ENCODE data around the gene JADE3.
"Not testable (repeated sequence)": the region's sequence is repeated elsewhere in the genome, so short reads cannot be mapped to it uniquely, and the experiment has no call there.

The JADE3 gene

DNA sequence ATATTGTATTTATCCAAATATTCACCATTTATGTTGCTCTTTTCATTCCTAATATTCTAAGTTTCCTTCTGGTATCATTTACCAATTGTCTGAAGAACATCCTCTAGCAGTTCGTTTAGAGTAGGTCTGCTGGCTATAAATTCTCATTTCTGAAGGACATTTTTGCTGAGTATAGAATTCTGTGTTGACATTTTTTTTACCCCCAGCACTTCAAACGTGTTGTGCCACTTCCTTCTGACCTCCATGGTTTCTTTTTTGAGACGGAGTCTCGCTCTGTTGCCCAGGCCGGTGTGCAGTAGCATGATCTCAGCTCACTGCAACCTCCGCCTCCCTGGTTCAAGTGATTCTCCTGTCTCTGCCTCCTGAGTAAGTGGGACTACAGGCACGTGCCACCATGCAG is 26.4 kb downstream of the JADE3 start:
- no peak for DNase-seq

DNA sequence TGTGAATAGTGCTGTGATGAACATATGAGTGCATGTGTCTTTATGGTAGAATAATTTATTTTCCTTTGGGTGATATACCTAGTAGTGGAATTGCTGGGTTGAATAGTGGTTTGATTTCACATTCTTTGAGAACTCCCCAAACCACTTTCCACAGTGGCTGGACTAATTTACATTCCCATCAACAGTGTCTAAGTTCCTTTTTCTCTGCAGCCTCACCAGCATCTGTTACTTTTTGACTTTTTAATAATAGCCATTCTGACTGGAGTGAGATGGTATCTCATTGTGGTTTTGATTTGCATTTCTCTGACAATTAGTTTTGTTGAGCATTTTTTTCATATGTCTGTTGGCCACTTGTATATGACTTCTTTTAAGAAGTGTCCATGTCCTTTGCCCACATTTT is 29.1 kb downstream of the JADE3 start:
- DNase-seq, result no peak

GRCh38 chrX:46953137-46953527 is 40.9 kb downstream of the JADE3 start:
- DNase-seq, result no peak

GRCh38 chrX:46953597-46953996 is 41.4 kb downstream of the JADE3 start:
- no peak for DNase-seq

GRCh38 chrX:46954716-46955115 is 42.5 kb downstream of the JADE3 start:
- DNase-seq, result no peak

DNA sequence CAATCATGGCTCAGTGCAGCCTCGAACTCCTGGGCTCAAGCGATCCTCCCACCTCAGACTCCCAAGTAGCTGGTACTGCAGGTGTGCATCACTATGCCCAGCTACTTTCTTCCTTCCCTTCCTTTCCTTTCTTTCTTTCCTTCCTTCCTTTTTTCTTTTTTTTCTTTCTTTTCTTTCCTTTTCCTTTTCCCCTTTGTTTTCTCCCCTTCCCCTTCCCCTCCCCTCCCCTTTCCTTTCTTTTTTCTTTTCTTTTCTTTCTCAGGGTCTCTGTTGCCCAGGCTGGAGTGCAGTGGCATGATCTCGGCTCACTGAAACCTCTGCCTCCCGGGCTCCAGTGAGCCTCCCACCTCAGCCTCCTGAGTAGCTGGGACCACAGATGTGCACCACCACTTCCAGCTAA is 44.4 kb downstream of the JADE3 start:
- not testable (repeated sequence) for DNase-seq

GRCh38 chrX:46957297-46957696 is 45.1 kb downstream of the JADE3 start:
- DNase-seq, result no peak

GRCh38 chrX:46959101-46959500 is 46.9 kb downstream of the JADE3 start:
- no peak for DNase-seq

- no peak for DNase-seq
These were observed 47.9 kb downstream of the JADE3 start for GRCh38 chrX:46959985-46960700.

DNA sequence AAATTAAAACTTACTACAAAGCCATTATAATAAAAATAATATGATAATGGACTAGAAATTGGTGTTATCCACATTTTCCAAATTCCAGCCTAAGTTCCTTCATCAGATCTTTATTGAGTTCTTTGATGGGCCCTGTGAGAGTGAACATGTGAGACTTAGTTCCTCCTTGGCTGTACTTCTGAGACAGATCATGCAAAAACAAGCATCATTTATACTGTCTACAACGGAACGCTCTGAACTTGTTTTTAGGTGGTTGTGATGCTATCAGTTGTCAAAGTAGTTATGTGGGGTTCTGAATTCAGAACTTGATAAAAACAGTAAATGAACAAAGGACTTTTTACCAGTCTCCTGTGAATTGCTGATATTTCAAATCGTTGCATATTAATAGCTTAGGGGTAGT is 48.9 kb downstream of the JADE3 start:
- DNase-seq, result no peak

DNA sequence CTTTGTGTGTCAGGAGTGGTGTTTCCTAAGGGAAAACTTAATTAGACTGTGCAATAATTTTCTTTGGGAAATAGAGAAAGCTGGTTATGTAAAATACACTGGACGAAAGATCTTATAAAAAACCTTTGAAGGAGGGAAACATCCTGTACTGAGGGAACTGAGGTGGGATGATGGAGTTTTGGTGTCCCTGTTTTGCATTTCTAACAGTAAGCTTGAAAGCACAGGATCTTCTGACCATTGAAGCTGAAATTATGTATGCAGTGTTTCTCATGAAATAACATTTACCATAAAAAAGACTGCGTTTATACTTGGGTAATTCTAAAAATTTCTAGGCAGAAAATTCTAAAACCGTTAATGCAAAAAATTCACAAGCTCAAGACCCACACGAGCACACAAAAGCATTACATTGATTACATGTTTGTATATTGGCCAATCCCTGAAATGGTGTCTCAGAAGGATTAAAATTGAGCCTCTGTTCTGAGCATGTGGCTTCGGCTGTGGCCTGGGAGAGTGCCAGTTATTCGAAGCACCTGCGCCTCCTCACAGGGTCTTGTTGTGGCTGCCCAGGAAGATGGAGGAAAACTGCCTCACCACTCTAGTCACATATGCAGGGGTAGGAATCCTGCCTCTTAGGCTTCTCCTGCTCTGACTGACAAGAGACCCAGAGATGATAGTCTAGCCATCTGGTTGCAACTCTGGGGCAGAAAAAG is 49.5 kb downstream of the JADE3 start:
- no peak for DNase-seq

GRCh38 chrX:46965125-46965758 is 53.0 kb downstream of the JADE3 start:
- DNase-seq, result no peak

DNA sequence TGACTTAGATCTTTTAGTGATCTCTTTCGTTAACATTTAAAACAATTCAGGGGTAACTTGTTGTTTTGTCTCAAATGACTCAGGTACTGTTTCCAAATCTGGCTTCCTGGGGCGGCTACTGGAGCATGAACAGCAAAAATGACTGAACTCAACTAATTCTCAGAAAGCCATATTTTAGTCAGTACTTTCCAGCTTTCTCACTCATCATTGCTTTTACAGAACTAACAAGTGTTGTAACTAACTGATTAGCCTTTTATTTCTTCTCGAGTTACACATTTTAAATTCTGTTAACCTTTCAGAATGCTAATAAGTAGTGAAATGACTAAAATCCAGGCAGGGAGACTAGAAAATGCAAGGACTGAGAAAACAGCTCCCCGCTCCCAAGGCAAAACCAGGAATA is 55.3 kb downstream of the JADE3 start:
- no peak for DNase-seq

DNA sequence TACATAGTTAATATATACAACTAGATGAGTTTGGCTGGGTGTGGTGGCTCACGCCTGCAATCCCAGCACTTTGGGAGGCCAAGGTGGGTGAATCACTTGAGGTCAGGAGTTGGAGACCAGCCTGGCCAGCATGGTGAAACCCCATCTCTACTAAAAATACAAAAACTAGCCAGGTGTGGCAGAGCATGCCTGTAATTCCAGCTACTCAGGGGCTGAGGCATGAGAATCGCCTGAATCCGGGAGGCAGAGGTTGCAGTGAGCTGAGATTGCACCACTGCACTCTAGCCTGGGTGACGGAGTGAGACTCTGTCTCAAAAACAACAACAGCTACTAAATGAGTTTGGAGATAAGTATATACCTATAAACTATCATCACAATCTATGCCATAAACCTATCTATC is 64.8 kb downstream of the JADE3 start:
- DNase-seq, result not testable (repeated sequence)

GRCh38 chrX:46978341-46979291 is 66.4 kb downstream of the JADE3 start:
- peak; percentile 67 for DNase-seq

GRCh38 chrX:46984705-46985104 is 72.5 kb downstream of the JADE3 start:
- DNase-seq, result no peak

DNA sequence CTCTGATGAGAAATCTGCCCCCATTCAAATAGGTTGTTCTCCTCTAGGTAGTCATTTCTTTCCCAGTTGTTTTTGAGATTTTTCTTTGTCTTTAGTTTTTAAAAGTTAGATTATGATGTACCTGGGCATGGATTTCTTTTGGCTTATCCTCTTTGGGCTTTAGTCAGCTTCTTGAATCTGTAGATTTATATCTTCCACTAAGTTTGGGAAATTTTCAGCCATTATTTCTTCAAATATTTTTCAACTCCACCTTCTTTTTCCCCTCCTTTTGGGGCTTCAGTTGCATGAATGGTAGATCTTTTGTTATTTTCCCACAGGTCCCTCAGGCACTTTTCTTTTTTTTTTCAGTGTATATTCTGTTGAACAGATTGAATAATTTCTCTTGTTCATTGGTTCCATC is 77.3 kb downstream of the JADE3 start:
- no peak for DNase-seq

DNA sequence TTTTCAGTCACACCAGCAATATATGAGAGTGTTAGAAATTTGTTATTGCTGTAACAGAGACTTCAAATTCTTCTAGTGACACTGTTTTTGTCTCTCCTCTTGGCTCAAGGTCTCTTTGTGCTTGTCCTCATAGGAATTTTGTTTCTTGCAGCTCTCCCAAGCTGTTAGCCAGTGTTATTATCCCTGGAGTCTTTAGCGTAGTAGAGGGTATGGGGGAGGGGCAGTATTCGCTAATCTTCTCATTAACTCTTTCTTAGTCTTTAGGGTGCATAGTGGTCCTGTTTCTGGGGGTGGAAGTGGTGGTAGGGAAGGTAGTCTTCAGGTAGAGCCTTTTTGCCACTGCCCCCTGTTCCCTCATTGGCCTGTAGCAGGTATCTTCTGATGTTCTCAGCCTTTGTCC is 79.4 kb downstream of the JADE3 start:
- no peak for DNase-seq

- DNase-seq, result no peak
These were observed 79.8 kb downstream of the JADE3 start for GRCh38 chrX:46992070-46992469.

DNA sequence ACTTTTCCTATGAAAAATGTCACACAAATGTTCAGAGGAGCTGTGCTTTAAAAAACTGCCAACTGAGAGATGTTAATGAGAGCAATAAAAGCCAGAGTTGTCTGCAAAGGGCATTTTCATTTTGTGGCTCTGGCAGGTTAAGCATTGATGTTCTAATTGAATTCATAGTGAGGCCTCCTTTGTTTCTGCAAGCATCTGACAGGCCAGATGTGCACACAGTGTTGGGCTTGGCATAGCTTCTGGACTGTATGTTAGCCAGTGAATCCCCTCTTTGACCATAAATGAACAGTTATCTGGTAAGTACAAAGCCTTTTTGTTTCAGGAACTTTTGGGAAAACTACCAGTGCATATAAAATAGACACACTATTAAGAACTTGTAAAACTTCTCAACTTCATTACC is 81.9 kb downstream of the JADE3 start:
- no peak for DNase-seq

- no peak for DNase-seq
These were observed 99.9 kb downstream of the JADE3 start for GRCh38 chrX:47012131-47012530.

GRCh38 chrX:47026198-47026597 is 114.0 kb downstream of the JADE3 start:
- no peak for DNase-seq

- no peak for DNase-seq
These were observed 118.1 kb downstream of the JADE3 start for GRCh38 chrX:47030339-47030738.
